VCaP (cell line): ENCODE measurements around the gene MYO1D.

Source experiments
- H3K27ac ChIP-seq: fragments of 450-650 bp; 2 replicates; pipeline ENCODE4 v1.5.1; 2017
- TF ChIP-seq, protein P1 (sequence below): fragments of 450-650 bp; conservative IDR thresholded peaks from 2 replicates; pipeline ENCODE4 v1.5.1; 2017; ENCODE audit warnings: mild to moderate bottlenecking, moderate library complexity

The MYO1D gene

DNA sequence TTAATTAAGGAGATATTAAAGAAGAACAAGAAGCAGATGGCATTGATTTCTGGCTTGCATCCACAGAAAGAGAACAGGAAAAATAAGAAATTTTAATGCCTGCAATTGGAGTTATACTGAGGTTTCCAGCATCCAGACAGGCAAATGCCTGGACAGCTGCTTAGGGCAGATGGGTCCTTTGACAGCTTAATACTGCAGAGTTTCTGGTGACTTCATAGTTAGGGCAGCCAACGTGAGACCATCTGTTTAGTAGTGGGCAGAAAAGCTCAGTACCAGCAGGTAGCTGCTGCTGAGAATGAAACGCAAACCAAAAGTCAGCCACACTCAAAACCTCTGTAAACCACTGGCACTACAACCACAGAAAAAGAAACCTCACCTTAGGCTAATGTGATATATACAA, 280.3 kb downstream of the MYO1D start:
- TF ChIP-seq, protein P1, sequence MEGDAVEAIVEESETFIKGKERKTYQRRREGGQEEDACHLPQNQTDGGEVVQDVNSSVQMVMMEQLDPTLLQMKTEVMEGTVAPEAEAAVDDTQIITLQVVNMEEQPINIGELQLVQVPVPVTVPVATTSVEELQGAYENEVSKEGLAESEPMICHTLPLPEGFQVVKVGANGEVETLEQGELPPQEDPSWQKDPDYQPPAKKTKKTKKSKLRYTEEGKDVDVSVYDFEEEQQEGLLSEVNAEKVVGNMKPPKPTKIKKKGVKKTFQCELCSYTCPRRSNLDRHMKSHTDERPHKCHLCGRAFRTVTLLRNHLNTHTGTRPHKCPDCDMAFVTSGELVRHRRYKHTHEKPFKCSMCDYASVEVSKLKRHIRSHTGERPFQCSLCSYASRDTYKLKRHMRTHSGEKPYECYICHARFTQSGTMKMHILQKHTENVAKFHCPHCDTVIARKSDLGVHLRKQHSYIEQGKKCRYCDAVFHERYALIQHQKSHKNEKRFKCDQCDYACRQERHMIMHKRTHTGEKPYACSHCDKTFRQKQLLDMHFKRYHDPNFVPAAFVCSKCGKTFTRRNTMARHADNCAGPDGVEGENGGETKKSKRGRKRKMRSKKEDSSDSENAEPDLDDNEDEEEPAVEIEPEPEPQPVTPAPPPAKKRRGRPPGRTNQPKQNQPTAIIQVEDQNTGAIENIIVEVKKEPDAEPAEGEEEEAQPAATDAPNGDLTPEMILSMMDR, result no peak
- no peak overlapping the region; the same call in 1 of the 2 replicates for H3K27ac ChIP-seq

DNA sequence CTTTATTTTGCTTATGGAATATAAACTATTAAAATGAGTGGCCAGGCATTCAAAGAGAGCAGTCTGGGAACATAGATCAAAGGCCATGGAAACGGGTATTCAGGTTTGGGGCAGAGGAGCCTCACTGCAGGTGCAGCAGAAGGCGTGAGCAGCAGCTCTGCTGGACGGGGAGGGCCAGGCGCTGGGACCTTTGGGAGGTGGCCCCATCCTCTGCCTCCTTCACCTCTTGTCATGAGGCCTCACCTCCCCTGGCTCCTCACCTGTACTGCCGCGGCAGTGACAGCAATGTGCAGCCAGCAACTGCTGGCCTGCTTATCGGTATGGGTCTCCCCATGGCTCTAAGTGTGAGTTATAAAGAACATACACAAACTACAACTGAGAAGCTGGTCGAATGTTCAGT, 280.7 kb downstream of the MYO1D start:
- TF ChIP-seq, protein P1, result no peak
- H3K27ac ChIP-seq, result no peak overlapping the region; the same call in 1 of the 2 replicates

DNA sequence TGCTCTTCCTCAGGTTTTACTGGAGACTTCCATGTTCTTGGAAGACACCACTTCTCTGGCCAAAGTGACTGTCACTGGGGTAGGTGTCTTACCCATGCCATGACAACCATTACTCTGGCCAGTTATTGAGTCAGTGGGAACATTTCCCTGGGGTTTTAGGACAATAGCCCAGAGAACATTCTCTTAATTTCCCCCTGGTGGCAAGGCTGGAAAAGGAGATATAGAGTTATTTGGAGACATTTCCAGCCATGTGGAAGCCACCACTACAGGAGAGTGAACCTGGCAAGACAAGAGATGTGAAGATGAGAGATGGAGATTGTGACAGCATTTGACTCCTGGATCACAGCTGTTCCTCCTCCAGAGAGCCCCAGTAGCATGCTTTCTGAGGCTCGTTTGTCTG, 283.9 kb downstream of the MYO1D start:
- no peak overlapping the region for H3K27ac ChIP-seq
- TF ChIP-seq, protein P1, result no peak

DNA sequence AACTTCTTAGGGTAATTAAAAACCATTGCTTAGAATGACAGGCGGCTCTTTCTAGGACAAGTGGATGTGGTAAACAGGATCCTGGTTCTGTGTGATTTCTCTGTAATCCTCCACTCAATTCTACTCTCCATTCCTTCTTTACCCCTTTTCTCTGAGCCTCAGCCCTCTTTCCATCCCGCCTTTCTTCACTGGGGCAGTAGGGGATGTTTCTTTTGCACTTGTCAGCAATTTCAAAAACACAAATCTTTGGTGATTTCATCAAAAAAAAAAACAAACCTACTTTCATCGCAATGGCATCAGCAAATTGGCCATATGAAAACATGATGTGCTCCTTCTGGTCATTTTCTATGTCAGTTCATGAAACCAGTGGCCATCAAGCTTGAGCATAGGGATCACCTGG, 285.5 kb downstream of the MYO1D start:
- H3K27ac ChIP-seq, result no peak overlapping the region
- TF ChIP-seq, protein P1, result no peak

DNA sequence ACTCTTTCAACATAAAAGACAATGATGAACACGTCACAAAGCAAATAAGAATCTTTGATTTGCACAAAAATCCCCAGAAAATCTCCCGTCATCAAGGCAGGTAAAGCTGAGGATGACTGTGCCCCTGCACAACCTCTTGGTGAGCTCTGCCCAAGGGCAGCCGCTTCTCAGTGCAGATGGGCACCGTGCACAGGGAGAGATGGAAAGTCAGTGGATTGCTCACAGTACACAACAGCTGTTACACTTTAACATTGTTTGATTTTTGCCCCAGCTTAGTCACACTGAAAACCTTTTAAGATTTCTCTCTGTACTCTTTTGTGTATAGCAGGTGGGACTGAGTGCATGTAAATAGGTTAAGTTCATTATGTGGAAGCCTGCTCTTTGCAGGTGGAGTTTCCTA, 285.9 kb downstream of the MYO1D start:
- TF ChIP-seq, protein P1, result no peak

DNA sequence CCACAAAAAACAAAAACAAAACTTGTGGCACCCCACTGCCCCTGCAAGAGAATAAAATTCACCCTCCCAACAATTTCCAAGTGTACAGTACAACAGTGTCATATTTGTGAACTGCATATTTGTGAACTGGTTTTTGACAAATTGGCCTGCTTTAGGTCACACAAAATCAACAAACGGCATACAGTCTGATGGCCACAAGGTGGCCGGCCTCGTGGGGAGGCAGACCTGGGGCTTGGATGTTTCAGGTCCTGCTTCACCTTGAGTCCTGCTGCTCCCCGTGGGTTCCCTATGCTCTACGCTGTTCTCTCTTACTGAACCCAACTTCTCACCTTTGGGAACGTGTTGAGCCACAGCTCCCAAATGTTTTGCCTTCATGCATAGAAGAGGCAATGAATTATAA, 287.9 kb downstream of the MYO1D start:
- TF ChIP-seq, protein P1, result peak; percentile 72
- H3K27ac ChIP-seq, result no peak overlapping the region

More for the DNA sequence above, 285.9 kb downstream of the MYO1D start:
- no peak overlapping the region for H3K27ac ChIP-seq

DNA sequence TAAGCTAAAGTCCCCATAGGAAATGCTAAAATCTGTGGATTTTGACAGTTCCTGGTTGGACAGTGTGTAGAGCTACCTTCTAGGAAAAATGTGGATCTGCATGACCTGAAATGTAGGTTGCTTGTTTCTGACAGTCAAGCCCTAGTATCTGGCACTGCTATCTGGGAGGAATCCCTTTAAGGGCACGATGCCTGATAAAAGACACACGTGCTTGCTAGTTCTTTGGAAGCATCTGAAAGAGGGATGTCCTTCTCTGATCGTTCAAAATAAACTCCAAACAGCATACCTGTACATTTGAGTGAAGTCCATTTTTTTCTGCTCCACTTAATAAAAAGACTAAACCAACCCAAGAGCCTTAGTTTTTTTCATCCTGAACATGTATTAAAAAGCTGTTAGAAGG, 288.8 kb downstream of the MYO1D start:
- no peak overlapping the region for H3K27ac ChIP-seq
- TF ChIP-seq, protein P1, result no peak

DNA sequence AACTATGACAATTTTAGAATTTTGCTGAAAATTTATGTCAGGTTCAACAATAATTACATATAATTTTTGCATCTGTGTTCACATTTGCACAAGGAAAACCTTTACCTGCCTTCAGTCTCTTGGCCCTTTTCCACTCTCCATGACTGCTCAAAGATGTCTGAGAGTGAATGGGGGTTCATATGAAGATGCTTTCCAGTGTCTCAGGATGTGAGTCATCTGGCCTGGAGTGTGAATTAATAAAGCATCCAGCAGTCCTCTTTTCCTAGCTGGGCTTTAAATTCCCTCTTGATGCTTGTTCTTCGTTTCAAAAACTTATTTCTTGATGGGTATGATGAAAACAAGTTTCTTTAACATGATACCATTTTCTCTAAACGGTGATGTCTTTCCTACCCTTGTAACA, 290.3 kb downstream of the MYO1D start:
- no peak overlapping the region for H3K27ac ChIP-seq
- TF ChIP-seq, protein P1, result no peak
